Measurements from ENCODE around the gene RNU6-9.

RNU6-9 gene

GRCh38 chr19:863315-863620 lies 30.0 kb upstream of the RNU6-9 start:
- peak overlapping the region; percentile 64 for H3K4me3 ChIP-seq (ENCODE audit: low read length)
- peaks cover 13% of the 10 kb centered on the region for H3K27me3 ChIP-seq (ENCODE audit: control insufficient read depth, low read length)
- H3K9me2 ChIP-seq (replicated peaks; ENCODE audit: control insufficient read depth, low read length): no peaks in the 10 kb centered on the region
- H3K27ac ChIP-seq (ENCODE audit: low read depth, low read length): 0 out of 2 replicates have a peak overlapping the region, but pooled peaks have one; percentile 26
- no peaks in the 10 kb centered on the region for H3K79me2 ChIP-seq (ENCODE audit: control insufficient read depth, low read length)
- H3K4me2 ChIP-seq (ENCODE audit: low read length): peak overlapping the region; percentile 72
- peaks cover 5% of the 10 kb centered on the region; the same call in 1 of the 2 replicates for H3F3A ChIP-seq (ENCODE audit: control insufficient read depth, insufficient read depth)
- H3K9me3 ChIP-seq (ENCODE audit: control insufficient read depth, insufficient read depth, low read length): no peaks in the 10 kb centered on the region
- no peaks in the 10 kb centered on the region for H4K20me1 ChIP-seq (ENCODE audit: control insufficient read depth, insufficient read depth, low read depth, low read length)
- H3K4me1 ChIP-seq (ENCODE audit: control insufficient read depth, low read length): peaks cover 38% of the 10 kb centered on the region
- TF ChIP-seq EZH2phosphoT487 (IDR thresholded peaks at IDR 0.05; ENCODE audit: borderline replicate concordance, low read length) (no peak), CTCF (IDR thresholded peaks at IDR 0.05; ENCODE audit: low read depth, low read length, poor library complexity, severe bottlenecking) (no peak)
- H3K36me3 ChIP-seq (ENCODE audit: control insufficient read depth, low read length): no peaks in the 10 kb centered on the region

- Histone ChIP-seq H3K27ac (ENCODE audit: low read depth, low read length) (no peak overlapping the region), H3K4me2 (ENCODE audit: low read length) (no peak overlapping the region), H3K9me2 (replicated peaks; ENCODE audit: control insufficient read depth, low read length) (no peaks in the 10 kb centered on the region), H4K20me1 (ENCODE audit: control insufficient read depth, insufficient read depth, low read depth, low read length) (no peaks in the 10 kb centered on the region), H3K79me2 (ENCODE audit: control insufficient read depth, low read length) (no peaks in the 10 kb centered on the region), H3K27me3 (ENCODE audit: control insufficient read depth, low read length) (no peaks in the 10 kb centered on the region), H3K4me1 (ENCODE audit: control insufficient read depth, low read length) (peaks cover 28% of the 10 kb centered on the region), H3K4me3 (ENCODE audit: low read length) (no peak overlapping the region), H3F3A (ENCODE audit: control insufficient read depth, insufficient read depth) (peaks cover 3% of the 10 kb centered on the region; the same call in 1 of the 2 replicates), H3K9me3 (ENCODE audit: control insufficient read depth, insufficient read depth, low read length) (no peaks in the 10 kb centered on the region), H3K36me3 (ENCODE audit: control insufficient read depth, low read length) (no peaks in the 10 kb centered on the region)
- TF ChIP-seq CTCF (IDR thresholded peaks at IDR 0.05; ENCODE audit: low read depth, low read length, poor library complexity, severe bottlenecking): no peak
- no peak for TF ChIP-seq EZH2phosphoT487 (IDR thresholded peaks at IDR 0.05; ENCODE audit: borderline replicate concordance, low read length)
Measured at GRCh38 chr19:866769-867300, 26.4 kb upstream of the RNU6-9 start.

- Histone ChIP-seq H3K9me2 (replicated peaks; ENCODE audit: control insufficient read depth, low read length) (no peaks in the 10 kb centered on the region), H3K27ac (ENCODE audit: low read depth, low read length) (no peak overlapping the region), H3K4me3 (ENCODE audit: low read length) (no peak overlapping the region), H3K9me3 (ENCODE audit: control insufficient read depth, insufficient read depth, low read length) (no peaks in the 10 kb centered on the region), H3F3A (ENCODE audit: control insufficient read depth, insufficient read depth) (peaks cover 8% of the 10 kb centered on the region; the same call in 1 of the 2 replicates), H3K79me2 (ENCODE audit: control insufficient read depth, low read length) (no peaks in the 10 kb centered on the region), H3K4me1 (ENCODE audit: control insufficient read depth, low read length) (peaks cover 29% of the 10 kb centered on the region), H3K4me2 (ENCODE audit: low read length) (no peak overlapping the region), H3K36me3 (ENCODE audit: control insufficient read depth, low read length) (no peaks in the 10 kb centered on the region), H4K20me1 (ENCODE audit: control insufficient read depth, insufficient read depth, low read depth, low read length) (peaks cover 5% of the 10 kb centered on the region), H3K27me3 (ENCODE audit: control insufficient read depth, low read length) (no peaks in the 10 kb centered on the region)
- TF ChIP-seq CTCF (IDR thresholded peaks at IDR 0.05; ENCODE audit: low read depth, low read length, poor library complexity, severe bottlenecking): no peak
- no peak for TF ChIP-seq EZH2phosphoT487 (IDR thresholded peaks at IDR 0.05; ENCODE audit: borderline replicate concordance, low read length)
Measured at GRCh38 chr19:867301-867793, 25.9 kb upstream of the RNU6-9 start.

Measured in DOHH2 (cell line).